OCI-LY1 (cell line): Measurements from ENCODE around the gene SLC4A1.

Source experiments
- H2AFZ ChIP-seq: fragments of 200-600 bp; sonication (generic), shearing (Covaris generic); 2 replicates; pipeline ENCODE4 v1.6.0; 2014; ENCODE audit warnings: antibody characterized with exemption, mild to moderate bottlenecking, low read length
- H3F3A ChIP-seq: fragments of 200-600 bp; sonication (generic), shearing (Covaris generic); 2 replicates; pipeline ENCODE4 v1.6.0; 2014; ENCODE audit warnings: mild to moderate bottlenecking, antibody characterized with exemption, low read length, moderate library complexity; ENCODE audit not compliant: insufficient read depth
- H3K27ac ChIP-seq: fragments of 200-600 bp; sonication (generic); 2 replicates; pipeline ENCODE4 v1.5.1; 2014; ENCODE audit warnings: low read length, mixed run types, mild to moderate bottlenecking, low read depth; ENCODE audit not compliant: poor library complexity, severe bottlenecking
- H3K27me3 ChIP-seq: fragments of 200-600 bp; sonication (generic); 2 replicates; pipeline ENCODE4 v1.6.0; 2014; ENCODE audit warnings: antibody characterized with exemption, mild to moderate bottlenecking, low read length, moderate library complexity; ENCODE audit not compliant: insufficient read depth
- H3K36me3 ChIP-seq: fragments of 200-600 bp; sonication (generic); 2 replicates; pipeline ENCODE4 v1.6.1; 2014; ENCODE audit warnings: mild to moderate bottlenecking, antibody characterized with exemption, low read length, moderate library complexity, mixed read lengths; ENCODE audit not compliant: insufficient read depth
- H3K4me1 ChIP-seq: fragments of 200-600 bp; sonication (generic); 2 replicates; pipeline ENCODE4 v1.5.1; 2014; ENCODE audit warnings: mild to moderate bottlenecking, low read length, moderate library complexity; ENCODE audit not compliant: insufficient read depth, severe bottlenecking
- H3K4me2 ChIP-seq: fragments of 200-600 bp; sonication (generic), shearing (Covaris generic); 2 replicates; pipeline ENCODE4 v1.6.1; 2014; ENCODE audit warnings: low read length
- H3K4me3 ChIP-seq: fragments of 200-600 bp; sonication (generic); 2 replicates; pipeline ENCODE4 v1.5.1; 2014; ENCODE audit warnings: low read length, low read depth, mild to moderate bottlenecking, mixed read lengths; ENCODE audit not compliant: poor library complexity, severe bottlenecking
- H3K79me2 ChIP-seq: fragments of 200-600 bp; shearing (Covaris generic); 2 replicates; pipeline ENCODE4 v1.6.1; 2016; ENCODE audit warnings: mixed run types, low read length, mixed read lengths; ENCODE audit not compliant: insufficient read depth
- H3K9ac ChIP-seq: fragments of 200-600 bp; sonication (generic), shearing (Covaris generic); 2 replicates; pipeline ENCODE4 v1.6.1; 2014; ENCODE audit warnings: mild to moderate bottlenecking, low read length, mixed read lengths
- H3K9me2 ChIP-seq: fragments of 200-600 bp; sonication (generic), shearing (Covaris generic); 2 replicates; pipeline ENCODE4 v1.6.1; 2014; ENCODE audit warnings: low read depth, mild to moderate bottlenecking, low read length, mixed read lengths
- H3K9me3 ChIP-seq: fragments of 200-600 bp; shearing (Covaris generic); 2 replicates; pipeline ENCODE4 v1.6.1; 2014; ENCODE audit warnings: low read length, mixed read lengths
- H4K20me1 ChIP-seq: fragments of 200-600 bp; sonication (generic), shearing (Covaris generic); 2 replicates; pipeline ENCODE4 v1.6.0; 2016; ENCODE audit warnings: mild to moderate bottlenecking, low read length; ENCODE audit not compliant: insufficient read depth
- EZH2 ChIP-seq: fragments of 200-600 bp; sonication (generic), shearing (Covaris generic); IDR thresholded peaks from 2 replicates; pipeline ENCODE4 v1.8.0; 2017; ENCODE audit warnings: borderline replicate concordance, mixed run types, mild to moderate bottlenecking, antibody characterized with exemption, low read length, moderate library complexity, mixed read lengths
- TF ChIP-seq, protein P1 (sequence below): fragments of 200-600 bp; sonication (generic), shearing (Covaris generic); IDR thresholded peaks from 2 replicates; pipeline ENCODE4 v1.5.1; 2017; ENCODE audit warnings: mild to moderate bottlenecking, antibody characterized with exemption, low read length, moderate library complexity, mixed read lengths

The SLC4A1 gene

DNA sequence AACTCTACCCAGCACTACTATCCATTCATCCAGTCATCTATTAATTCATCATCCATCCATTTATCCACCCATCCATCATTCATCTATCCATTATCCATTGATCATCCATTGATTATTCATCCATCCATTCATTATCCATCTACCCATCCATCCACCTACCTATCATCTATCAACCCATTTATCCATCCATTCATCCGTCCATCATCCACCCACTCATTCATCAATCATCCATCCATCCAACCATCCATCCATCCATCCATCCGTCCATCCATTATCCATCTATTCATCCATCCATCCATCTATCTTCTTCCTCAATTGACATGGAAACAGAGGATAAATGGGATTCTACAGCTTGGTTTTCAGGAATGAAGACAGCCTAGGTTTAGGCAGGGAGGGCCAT, 12.0 kb downstream of the SLC4A1 start:
- Histone ChIP-seq H3K27me3 (peaks cover 8% of the 10 kb centered on the region; the same call in 1 of the 2 replicates), H4K20me1 (no peaks in the 10 kb centered on the region)
- TF ChIP-seq, protein P1, sequence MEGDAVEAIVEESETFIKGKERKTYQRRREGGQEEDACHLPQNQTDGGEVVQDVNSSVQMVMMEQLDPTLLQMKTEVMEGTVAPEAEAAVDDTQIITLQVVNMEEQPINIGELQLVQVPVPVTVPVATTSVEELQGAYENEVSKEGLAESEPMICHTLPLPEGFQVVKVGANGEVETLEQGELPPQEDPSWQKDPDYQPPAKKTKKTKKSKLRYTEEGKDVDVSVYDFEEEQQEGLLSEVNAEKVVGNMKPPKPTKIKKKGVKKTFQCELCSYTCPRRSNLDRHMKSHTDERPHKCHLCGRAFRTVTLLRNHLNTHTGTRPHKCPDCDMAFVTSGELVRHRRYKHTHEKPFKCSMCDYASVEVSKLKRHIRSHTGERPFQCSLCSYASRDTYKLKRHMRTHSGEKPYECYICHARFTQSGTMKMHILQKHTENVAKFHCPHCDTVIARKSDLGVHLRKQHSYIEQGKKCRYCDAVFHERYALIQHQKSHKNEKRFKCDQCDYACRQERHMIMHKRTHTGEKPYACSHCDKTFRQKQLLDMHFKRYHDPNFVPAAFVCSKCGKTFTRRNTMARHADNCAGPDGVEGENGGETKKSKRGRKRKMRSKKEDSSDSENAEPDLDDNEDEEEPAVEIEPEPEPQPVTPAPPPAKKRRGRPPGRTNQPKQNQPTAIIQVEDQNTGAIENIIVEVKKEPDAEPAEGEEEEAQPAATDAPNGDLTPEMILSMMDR = no peak
- TF ChIP-seq EZH2 = no peak

GRCh38 chr17:44254361-44255095, 13.4 kb downstream of the SLC4A1 start:
- no peak overlapping the region for H3K9ac ChIP-seq
- no peak overlapping the region for H3K27ac ChIP-seq
- no peak for TF ChIP-seq EZH2
- TF ChIP-seq, protein P1 = no peak
- no peaks in the 10 kb centered on the region for H3F3A ChIP-seq
- no peaks in the 10 kb centered on the region for H3K36me3 ChIP-seq
- H3K4me2 ChIP-seq = no peak overlapping the region
- no peaks in the 10 kb centered on the region for H4K20me1 ChIP-seq
- no peak overlapping the region for H3K4me3 ChIP-seq
- H3K79me2 ChIP-seq = no peaks in the 10 kb centered on the region
- H3K9me2 ChIP-seq = no peaks in the 10 kb centered on the region
- H3K27me3 ChIP-seq = peaks cover 8% of the 10 kb centered on the region
- no peaks in the 10 kb centered on the region for H3K4me1 ChIP-seq
- no peaks in the 10 kb centered on the region for H3K9me3 ChIP-seq
- H2AFZ ChIP-seq = no peak overlapping the region

More for the DNA sequence above, 12.0 kb downstream of the SLC4A1 start:
- Histone ChIP-seq H3K4me2 (no peak overlapping the region), H3K36me3 (no peaks in the 10 kb centered on the region), H2AFZ (no peak overlapping the region), H3F3A (no peaks in the 10 kb centered on the region), H3K9ac (no peak overlapping the region), H3K4me1 (no peaks in the 10 kb centered on the region), H3K79me2 (no peaks in the 10 kb centered on the region), H3K4me3 (no peak overlapping the region), H3K27ac (no peak overlapping the region), H3K9me2 (no peaks in the 10 kb centered on the region), H3K9me3 (no peaks in the 10 kb centered on the region)

GRCh38 chr17:44253006-44253405, 14.9 kb downstream of the SLC4A1 start:
- Histone ChIP-seq H3K9ac (no peak overlapping the region), H3K27ac (no peak overlapping the region), H3K4me1 (no peaks in the 10 kb centered on the region), H3K4me2 (no peak overlapping the region), H3K27me3 (peaks cover 8% of the 10 kb centered on the region), H3F3A (no peaks in the 10 kb centered on the region), H3K79me2 (no peaks in the 10 kb centered on the region), H3K9me2 (no peaks in the 10 kb centered on the region), H3K4me3 (no peak overlapping the region), H2AFZ (no peak overlapping the region), H3K9me3 (no peaks in the 10 kb centered on the region), H3K36me3 (no peaks in the 10 kb centered on the region), H4K20me1 (no peaks in the 10 kb centered on the region)
- TF ChIP-seq EZH2 = no peak
- TF ChIP-seq, protein P1 = no peak
